ENCODE data around the gene ZNF778. TPM values are rescaled to one million over a fixed set of nuclear protein-coding genes. Genes with fewer than 3 reads are reported as not detected.

ZNF778 gene
- total and polyA plus RNA-seq, 2 of the 13 experiments (the other 11 are each of a cell fraction or from before 2014, with no cell fraction given): 3.8 to 7.2 TPM

DNA sequence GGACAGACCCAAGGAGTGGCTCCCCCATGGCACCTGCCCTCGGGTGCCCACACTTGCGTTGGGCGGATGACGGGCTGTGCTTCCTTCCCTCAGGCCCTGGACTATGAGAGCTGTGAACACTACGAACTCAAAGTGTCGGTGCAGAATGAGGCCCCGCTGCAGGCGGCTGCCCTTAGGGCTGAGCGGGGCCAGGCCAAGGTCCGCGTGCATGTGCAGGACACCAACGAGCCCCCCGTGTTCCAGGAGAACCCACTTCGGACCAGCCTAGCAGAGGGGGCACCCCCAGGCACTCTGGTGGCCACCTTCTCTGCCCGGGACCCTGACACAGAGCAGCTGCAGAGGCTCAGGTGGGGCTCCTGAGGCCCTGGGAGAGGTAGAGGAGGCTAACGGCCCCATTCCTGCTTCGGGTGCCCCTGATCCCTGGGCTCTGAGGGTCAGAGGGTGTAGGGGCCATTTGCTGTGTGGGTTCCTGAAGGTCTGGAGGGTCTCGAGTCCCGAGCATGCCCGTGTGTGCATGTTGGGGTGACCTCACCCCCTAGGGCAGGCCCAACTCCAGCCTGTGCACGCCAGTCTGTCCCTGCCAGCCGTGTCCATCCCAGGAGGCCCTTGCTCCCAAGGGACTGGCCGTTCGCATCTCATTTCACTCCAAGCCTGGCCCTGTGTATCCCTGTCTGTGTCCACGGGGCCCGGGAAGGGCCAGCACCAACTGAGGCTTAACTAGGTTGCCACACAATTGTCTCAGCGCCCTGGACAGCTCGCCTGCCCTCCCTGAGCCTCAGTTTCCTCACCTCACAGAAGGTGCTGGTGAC is 27.1 kb upstream of the ZNF778 start (continued):
- TF ChIP-seq THYN1 (CRISPR knock-in tag; IDR thresholded peaks at IDR 0.05; ENCODE audit: borderline replicate concordance, low read depth) (no peak), SATB2 (CRISPR knock-in tag; IDR thresholded peaks at IDR 0.05) (no peak), SALL2 (CRISPR knock-in tag; IDR thresholded peaks at IDR 0.05) (no peak), SRSF4 (IDR thresholded peaks at IDR 0.05; ENCODE audit: low read depth, low read length, poor library complexity, severe bottlenecking) (no peak), RAD21 (CRISPR knock-in tag; IDR thresholded peaks at IDR 0.05) (0 out of 2 replicates have a peak, but pooled peaks have one; percentile 25), PRMT3 (CRISPR knock-in tag; IDR thresholded peaks at IDR 0.05; ENCODE audit: borderline replicate concordance, low read depth) (no peak), BHLHE40 (IDR thresholded peaks at IDR 0.05; ENCODE audit: low read length) (no peak), ZNF431 (CRISPR knock-in tag; IDR thresholded peaks at IDR 0.05; ENCODE audit: borderline replicate concordance, low read depth) (no peak), ZNF441 (CRISPR knock-in tag; IDR thresholded peaks at IDR 0.05; ENCODE audit: borderline replicate concordance) (no peak), NR2F2 (IDR thresholded peaks at IDR 0.05; ENCODE audit: borderline replicate concordance, low read depth) (no peak; the same call in 1 of the 2 replicates), TBX2 (CRISPR knock-in tag; IDR thresholded peaks at IDR 0.05; ENCODE audit: borderline replicate concordance) (peak; percentile 60; the same call in 1 of the 2 replicates), FOXA3 (CRISPR knock-in tag; IDR thresholded peaks at IDR 0.05) (no peak), ZNF550 (CRISPR knock-in tag; IDR thresholded peaks at IDR 0.05; ENCODE audit: borderline replicate concordance) (no peak), IKZF4 (CRISPR knock-in tag; IDR thresholded peaks at IDR 0.05; ENCODE audit: borderline replicate concordance, low read depth, not compliant biosample characterization) (peak; percentile 52), MTF1 (CRISPR knock-in tag; IDR thresholded peaks at IDR 0.05) (no peak)
- TF ChIP-seq, protein P1, sequence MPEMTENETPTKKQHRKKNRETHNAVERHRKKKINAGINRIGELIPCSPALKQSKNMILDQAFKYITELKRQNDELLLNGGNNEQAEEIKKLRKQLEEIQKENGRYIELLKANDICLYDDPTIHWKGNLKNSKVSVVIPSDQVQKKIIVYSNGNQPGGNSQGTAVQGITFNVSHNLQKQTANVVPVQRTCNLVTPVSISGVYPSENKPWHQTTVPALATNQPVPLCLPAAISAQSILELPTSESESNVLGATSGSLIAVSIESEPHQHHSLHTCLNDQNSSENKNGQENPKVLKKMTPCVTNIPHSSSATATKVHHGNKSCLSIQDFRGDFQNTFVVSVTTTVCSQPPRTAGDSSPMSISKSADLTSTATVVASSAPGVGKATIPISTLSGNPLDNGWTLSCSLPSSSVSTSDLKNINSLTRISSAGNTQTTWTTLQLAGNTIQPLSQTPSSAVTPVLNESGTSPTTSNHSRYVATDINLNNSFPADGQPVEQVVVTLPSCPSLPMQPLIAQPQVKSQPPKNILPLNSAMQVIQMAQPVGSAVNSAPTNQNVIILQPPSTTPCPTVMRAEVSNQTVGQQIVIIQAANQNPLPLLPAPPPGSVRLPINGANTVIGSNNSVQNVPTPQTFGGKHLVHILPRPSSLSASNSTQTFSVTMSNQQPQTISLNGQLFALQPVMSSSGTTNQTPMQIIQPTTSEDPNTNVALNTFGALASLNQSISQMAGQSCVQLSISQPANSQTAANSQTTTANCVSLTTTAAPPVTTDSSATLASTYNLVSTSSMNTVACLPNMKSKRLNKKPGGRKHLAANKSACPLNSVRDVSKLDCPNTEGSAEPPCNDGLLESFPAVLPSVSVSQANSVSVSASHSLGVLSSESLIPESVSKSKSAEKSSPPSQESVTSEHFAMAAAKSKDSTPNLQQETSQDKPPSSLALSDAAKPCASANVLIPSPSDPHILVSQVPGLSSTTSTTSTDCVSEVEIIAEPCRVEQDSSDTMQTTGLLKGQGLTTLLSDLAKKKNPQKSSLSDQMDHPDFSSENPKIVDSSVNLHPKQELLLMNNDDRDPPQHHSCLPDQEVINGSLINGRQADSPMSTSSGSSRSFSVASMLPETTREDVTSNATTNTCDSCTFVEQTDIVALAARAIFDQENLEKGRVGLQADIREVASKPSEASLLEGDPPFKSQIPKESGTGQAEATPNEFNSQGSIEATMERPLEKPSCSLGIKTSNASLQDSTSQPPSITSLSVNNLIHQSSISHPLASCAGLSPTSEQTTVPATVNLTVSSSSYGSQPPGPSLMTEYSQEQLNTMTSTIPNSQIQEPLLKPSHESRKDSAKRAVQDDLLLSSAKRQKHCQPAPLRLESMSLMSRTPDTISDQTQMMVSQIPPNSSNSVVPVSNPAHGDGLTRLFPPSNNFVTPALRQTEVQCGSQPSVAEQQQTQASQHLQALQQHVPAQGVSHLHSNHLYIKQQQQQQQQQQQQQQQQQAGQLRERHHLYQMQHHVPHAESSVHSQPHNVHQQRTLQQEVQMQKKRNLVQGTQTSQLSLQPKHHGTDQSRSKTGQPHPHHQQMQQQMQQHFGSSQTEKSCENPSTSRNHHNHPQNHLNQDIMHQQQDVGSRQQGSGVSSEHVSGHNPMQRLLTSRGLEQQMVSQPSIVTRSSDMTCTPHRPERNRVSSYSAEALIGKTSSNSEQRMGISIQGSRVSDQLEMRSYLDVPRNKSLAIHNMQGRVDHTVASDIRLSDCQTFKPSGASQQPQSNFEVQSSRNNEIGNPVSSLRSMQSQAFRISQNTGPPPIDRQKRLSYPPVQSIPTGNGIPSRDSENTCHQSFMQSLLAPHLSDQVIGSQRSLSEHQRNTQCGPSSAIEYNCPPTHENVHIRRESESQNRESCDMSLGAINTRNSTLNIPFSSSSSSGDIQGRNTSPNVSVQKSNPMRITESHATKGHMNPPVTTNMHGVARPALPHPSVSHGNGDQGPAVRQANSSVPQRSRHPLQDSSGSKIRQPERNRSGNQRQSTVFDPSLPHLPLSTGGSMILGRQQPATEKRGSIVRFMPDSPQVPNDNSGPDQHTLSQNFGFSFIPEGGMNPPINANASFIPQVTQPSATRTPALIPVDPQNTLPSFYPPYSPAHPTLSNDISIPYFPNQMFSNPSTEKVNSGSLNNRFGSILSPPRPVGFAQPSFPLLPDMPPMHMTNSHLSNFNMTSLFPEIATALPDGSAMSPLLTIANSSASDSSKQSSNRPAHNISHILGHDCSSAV (CRISPR knock-in tag; IDR thresholded peaks at IDR 0.05; ENCODE audit: borderline replicate concordance): 0 out of 2 replicates have a peak, but pooled peaks have one; percentile 40
- TF ChIP-seq, protein P2, sequence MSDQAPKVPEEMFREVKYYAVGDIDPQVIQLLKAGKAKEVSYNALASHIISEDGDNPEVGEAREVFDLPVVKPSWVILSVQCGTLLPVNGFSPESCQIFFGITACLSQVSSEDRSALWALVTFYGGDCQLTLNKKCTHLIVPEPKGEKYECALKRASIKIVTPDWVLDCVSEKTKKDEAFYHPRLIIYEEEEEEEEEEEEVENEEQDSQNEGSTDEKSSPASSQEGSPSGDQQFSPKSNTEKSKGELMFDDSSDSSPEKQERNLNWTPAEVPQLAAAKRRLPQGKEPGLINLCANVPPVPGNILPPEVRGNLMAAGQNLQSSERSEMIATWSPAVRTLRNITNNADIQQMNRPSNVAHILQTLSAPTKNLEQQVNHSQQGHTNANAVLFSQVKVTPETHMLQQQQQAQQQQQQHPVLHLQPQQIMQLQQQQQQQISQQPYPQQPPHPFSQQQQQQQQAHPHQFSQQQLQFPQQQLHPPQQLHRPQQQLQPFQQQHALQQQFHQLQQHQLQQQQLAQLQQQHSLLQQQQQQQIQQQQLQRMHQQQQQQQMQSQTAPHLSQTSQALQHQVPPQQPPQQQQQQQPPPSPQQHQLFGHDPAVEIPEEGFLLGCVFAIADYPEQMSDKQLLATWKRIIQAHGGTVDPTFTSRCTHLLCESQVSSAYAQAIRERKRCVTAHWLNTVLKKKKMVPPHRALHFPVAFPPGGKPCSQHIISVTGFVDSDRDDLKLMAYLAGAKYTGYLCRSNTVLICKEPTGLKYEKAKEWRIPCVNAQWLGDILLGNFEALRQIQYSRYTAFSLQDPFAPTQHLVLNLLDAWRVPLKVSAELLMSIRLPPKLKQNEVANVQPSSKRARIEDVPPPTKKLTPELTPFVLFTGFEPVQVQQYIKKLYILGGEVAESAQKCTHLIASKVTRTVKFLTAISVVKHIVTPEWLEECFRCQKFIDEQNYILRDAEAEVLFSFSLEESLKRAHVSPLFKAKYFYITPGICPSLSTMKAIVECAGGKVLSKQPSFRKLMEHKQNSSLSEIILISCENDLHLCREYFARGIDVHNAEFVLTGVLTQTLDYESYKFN (CRISPR knock-in tag; conservative IDR thresholded peaks at IDR 0.05): peak; percentile 20; the same call in 1 of the 2 replicates

Measured in HepG2 (cell line).